AG08396 (cell line): ENCODE results near the gene FBLN5.
A peak's percentile ranks its signal among the peaks of the same experiment; 100 is the strongest.

ENCODE experiments used
- DNase-seq: peaks from one replicate; pipeline ENCODE4 v3.0.0; 2012; ENCODE audit warnings: low spot score, mixed read lengths

The FBLN5 gene, protein sequence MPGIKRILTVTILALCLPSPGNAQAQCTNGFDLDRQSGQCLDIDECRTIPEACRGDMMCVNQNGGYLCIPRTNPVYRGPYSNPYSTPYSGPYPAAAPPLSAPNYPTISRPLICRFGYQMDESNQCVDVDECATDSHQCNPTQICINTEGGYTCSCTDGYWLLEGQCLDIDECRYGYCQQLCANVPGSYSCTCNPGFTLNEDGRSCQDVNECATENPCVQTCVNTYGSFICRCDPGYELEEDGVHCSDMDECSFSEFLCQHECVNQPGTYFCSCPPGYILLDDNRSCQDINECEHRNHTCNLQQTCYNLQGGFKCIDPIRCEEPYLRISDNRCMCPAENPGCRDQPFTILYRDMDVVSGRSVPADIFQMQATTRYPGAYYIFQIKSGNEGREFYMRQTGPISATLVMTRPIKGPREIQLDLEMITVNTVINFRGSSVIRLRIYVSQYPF

DNA sequence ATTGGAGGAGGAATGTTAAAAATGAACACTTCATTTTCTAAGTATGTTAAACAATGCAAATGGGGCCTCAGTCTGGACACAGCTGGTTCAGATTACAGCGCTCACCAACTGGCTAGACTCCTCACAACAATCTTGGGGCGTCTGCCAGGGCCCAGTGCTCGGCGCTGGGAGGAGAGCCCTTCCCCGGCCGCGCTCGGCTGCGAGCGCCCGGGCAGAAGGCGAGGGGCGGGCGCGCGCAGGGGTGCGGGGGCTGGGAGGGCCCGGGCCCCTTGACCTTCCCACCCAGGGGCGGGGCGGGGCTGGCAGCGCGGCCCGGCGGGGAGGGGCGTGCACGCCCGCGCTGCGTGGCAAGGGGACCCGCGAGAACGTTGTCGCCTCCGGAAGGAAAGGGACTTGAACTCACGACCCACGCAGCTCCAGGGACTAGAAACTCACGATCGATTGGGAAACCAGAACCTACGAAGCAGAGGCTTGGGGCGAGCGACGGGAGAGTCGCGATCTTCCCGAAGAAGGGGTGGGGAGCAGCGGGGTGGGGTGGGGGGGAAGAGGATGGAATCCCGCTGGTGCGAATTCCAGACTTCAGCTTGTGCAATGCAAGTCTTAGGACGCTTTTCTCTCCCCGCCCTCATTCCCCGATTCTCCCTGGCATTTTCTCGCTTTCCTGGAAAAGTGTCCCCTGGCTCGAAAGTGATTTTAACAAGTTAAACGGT, at the start of gene FBLN5:
Gene FBLN5, minus strand, starts transcription at position 220 of the 710 bp plus-strand sequence. CDS start 465 bp downstream, outside the sequence.
- peak; percentile 88 for DNase-seq

DNA sequence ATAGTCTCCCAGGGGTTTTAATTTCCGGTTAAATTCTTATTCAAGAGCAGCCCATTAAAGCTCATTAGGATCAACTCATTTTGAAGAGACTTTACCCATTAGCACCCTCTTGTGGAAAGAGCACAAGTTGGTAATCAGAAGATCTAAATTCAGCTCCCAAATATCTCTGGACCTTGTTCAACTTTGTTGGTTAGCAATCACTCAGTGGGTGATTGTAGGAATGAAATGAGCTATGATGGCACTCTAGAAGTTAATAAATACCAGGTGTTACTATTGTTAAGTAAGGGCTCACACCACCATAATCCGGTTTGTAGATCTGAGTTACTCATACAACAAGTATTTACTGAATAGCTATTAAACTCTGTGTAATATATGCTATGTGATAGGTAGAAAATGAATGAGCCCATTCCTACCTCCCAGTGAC, 49.5 kb upstream of the FBLN5 start:
- DNase-seq, result peak; percentile 41

GRCh38 chr14:91987192-91987591, 39.7 kb upstream of the FBLN5 start:
- DNase-seq, result no peak

DNA sequence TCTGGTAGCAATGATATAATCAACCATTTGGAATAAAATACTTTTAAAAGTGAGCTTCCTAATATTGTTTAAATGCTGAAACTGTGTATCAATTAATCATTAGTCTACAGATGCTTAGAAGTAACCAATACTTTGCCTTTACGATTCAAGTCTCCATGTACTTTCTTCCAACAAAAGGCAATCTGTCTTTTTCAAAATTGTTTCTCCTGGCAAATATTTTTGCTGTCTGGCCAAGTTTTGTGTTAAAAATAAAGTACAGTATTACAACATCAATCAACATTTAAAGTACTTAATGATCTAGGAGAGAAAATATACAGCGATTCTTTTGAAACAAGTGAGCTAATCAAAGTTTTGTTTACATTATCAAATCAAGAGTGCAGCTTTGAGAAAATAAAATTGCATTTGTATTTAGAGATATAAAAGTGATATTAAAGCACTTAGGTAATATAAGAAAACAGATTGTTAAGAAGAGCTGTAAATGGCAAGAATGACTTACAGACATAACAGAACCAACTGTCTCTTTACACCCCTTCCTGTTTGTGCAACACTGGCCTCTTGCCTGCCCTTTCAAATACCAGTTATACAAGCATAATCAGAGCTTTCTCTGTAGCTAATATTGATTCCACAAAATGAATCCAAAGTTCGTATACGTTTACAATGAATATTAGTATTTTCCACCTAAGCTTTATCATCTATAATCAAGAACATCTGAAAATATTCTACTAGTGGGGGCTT, 38.2 kb upstream of the FBLN5 start:
- no peak for DNase-seq

DNA sequence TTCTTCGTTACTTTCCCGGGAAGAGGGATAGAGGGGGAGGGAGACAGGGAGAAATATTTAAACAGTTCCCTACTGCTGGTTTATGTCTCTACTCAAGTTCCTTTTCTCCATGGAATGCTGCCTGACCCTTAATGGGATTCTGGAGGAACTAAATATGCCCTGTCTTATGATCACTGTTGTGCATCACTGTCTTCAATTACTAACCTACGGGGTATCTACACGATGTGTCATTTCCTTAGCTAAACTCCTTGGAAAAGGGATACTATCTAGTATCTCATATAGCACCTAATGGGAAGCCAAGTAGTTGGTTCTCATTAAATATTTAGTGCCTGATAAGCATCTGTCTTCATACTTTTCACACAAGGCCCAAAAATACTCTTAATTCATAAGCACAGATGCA, 37.5 kb upstream of the FBLN5 start:
- DNase-seq, result peak; percentile 11

DNA sequence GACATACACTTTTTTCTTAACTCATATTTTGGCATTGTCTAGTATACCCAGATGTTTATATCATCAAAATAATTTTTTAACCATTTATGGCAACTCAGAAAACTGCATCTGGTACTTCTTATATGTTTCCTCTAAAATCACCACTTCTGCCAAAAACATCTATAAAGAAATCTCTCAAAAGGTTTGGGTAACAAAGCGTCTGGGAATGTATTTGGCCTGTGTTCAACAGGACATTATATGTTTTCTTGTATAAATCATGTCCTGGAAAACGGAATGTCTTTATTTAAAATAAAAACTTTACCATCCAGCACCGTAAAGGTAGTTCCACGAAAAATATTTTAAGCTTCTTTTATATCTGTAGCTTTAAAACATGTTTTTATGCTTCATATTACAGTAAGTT, 36.1 kb upstream of the FBLN5 start:
- no peak for DNase-seq

DNA sequence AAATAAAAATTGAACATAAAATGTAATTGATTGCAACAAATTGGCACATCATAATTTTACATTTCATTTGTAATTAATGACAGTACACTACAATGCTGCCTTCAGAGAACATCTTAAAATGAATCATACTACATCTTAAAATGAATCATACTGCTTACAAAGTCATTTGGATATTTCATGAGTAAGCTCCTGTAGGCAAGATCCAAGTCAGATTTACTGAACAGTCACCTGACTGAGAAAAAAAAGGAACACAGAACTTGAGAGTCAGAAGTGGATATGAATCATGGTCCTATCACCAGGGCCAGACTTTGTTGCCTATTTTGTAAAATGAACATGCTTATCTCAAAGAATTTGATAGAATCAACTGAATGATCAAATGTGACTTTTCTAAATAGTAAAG, 32.7 kb upstream of the FBLN5 start:
- DNase-seq, result peak; percentile 67

GRCh38 chr14:91977884-91978283, 30.4 kb upstream of the FBLN5 start:
- DNase-seq, result no peak

DNA sequence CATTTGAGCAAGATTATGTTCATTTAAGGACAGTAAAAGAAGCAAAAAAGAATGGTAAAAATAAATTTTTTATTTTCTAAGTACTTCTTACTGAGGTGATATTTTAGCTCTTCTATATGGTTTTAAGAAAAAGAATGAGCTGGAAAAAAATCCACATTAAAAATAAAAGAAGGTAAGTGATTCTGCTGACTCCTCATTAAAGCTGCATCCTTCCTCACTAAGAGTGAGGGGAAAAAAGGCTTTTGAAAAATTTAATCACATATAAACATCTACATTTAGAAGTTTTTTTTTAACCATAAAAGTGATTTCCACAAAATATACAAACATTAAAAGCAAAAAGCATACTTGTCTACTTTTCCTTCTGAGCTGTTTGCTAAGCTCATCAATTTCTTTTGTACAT, 28.3 kb upstream of the FBLN5 start:
- no peak for DNase-seq

GRCh38 chr14:91971188-91971778, 23.8 kb upstream of the FBLN5 start:
- no peak for DNase-seq

- DNase-seq, result no peak
Measured at GRCh38 chr14:91968280-91968679, 20.8 kb upstream of the FBLN5 start.

GRCh38 chr14:91964724-91965123, 17.2 kb upstream of the FBLN5 start:
- no peak for DNase-seq

DNA sequence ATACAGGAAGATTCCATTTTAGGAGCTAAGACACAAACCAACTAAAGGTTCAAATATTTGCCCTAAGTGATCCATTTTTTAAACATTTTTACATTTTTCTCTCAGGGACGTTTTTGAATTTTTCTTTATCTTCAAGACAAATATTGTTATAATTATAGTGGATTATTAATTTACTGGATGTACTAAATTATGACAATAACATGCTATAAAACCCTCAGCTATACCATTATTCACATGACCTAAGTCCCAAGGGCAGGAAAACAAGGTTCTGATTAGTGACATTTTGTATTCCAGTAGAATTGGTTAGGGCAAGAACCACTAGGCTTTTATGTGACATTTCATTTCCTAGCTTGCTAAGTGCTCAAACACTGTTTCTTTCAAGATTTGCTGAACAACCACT, 16.5 kb upstream of the FBLN5 start:
- DNase-seq, result no peak

DNA sequence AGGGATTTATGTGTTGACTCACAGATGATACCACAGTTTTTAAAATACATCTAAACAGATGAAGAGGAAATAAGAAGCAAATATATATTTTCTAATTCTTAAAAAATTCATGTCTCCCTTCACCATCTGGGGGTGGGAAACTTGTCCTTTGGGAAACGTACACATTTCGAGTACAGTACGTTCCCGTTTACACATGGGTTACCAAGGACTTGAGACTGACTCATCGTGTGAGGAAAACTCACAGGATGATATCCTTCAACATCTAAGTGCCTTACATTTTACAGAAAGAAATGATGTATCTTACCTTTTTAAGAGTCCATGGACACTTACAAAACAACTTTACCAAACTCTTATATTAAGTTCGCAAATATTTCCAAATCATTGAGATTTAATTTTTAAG, 16.0 kb upstream of the FBLN5 start:
- DNase-seq, result no peak

DNA sequence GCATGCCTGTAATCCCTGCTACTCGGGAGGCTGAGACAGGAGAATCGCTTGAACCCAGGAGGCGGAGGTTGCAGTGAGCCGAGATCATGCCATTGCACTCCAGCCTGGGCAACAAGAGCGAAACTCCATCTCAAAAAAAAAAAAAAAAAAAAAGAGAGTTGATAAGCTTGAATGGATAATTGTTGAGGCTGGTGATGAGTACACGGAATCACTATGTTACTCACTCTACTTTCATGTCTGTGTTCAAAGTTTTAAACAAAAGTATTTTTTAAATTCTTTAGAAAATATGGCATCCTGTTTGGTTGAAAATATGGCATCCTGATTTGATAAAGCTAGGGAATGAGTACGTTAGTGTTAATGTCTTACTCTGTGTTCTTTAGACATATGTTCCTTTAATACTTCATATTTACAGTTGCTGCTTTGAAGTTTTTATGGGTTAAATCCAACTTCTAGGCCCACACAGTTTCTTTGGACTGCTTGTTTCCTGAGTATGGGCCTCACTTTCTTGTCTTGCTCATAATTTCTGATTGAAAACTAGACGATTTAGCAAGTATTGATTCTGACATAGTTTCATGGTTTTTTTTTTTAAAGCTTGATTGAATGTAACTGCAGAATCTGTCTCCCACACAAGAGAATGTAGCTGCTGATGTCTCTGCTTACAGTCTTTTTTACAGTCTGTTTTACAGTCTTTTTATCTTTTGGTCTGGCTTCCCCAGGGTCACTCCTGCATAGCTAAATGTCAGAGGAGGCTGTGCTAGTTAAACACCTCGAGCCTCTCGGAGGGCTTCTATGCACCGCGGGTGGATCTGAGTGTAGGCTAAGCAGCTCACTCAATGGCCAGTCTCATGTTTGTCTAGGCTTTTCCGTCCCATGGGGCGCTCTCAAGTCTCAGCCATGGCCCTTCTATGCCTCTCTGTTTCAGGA, 14.1 kb upstream of the FBLN5 start:
- no peak for DNase-seq

- no peak for DNase-seq
Measured at GRCh38 chr14:91957876-91958313, 10.4 kb upstream of the FBLN5 start.

GRCh38 chr14:91956616-91957015, 9.1 kb upstream of the FBLN5 start:
- DNase-seq, result no peak

- no peak for DNase-seq
Measured at GRCh38 chr14:91955168-91955567, 7.7 kb upstream of the FBLN5 start.

GRCh38 chr14:91953170-91953985, 5.9 kb upstream of the FBLN5 start:
- no peak for DNase-seq
